ENCODE results near the gene RNF208. TPM values are rescaled to one million over a fixed set of nuclear protein-coding genes. Genes with fewer than 3 reads are reported as not detected.

RNF208 gene
- total and polyA plus RNA-seq, 9 of the 15 experiments (the other 6 are each of a cell fraction or from before 2014, with no cell fraction given): 0.15 to 6.9 (median 0.50) TPM; not detected in 2

GRCh38 chr9:137236238-137236935 lies 14.3 kb upstream of the RNF208 start (continued):
- TF ChIP-seq ZHX1 (conservative IDR thresholded peaks at IDR 0.05; ENCODE audit: low read length) (no peak; the same call in 1 of the 2 replicates), ZBTB33 (CRISPR knock-in tag; IDR thresholded peaks at IDR 0.05) (peak; percentile 85), FOXK2 (conservative IDR thresholded peaks at IDR 0.05 in 1 of 2, IDR thresholded peaks at IDR 0.05 in 1 of 2; ENCODE audit: low read depth in 2 of 2) (peak in 1 of 2 experiments; percentile 37; a peak in 2 of 4 replicates), PHB2 (IDR thresholded peaks at IDR 0.05; ENCODE audit: low read depth) (no peak), PKNOX1 (IDR thresholded peaks at IDR 0.05) (peak; percentile 74), NR2C2 (CRISPR knock-in tag; IDR thresholded peaks at IDR 0.05) (no peak), NR2C2 (tag; IDR thresholded peaks at IDR 0.05) (peak; percentile 24; the same call in 1 of the 2 replicates), SRF (CRISPR knock-in tag; IDR thresholded peaks at IDR 0.05) (0 out of 4 replicates have a peak, but pooled peaks of 1 of the 2 experiments have one; percentile 50), ZZZ3 (IDR thresholded peaks at IDR 0.05) (no peak), POU5F1 (IDR thresholded peaks at IDR 0.05; ENCODE audit: borderline replicate concordance, low read depth, low read length, partially characterized antibody) (peak; percentile 53), RBM22 (IDR thresholded peaks at IDR 0.05; ENCODE audit: low read depth, low read length, poor library complexity, severe bottlenecking) (peak; percentile 40), KDM1A (IDR thresholded peaks at IDR 0.05) (no peak), ELF4 (CRISPR knock-in tag; IDR thresholded peaks at IDR 0.05) (no peak), TAL1 (IDR thresholded peaks at IDR 0.05) (peak; percentile 76), SOX6 (IDR thresholded peaks at IDR 0.05) (peak; percentile 81), HDAC2 (IDR thresholded peaks at IDR 0.05) (0 out of 2 replicates have a peak, but pooled peaks have one; percentile 72), POLR2A (conservative IDR thresholded peaks at IDR 0.05) (no peak), KAT7 (CRISPR knock-in tag; IDR thresholded peaks at IDR 0.05; ENCODE audit: borderline replicate concordance) (0 out of 2 replicates have a peak, but pooled peaks have one; percentile 61), L3MBTL2 (IDR thresholded peaks at IDR 0.05) (peak; percentile 71), RAD51 (IDR thresholded peaks at IDR 0.05; ENCODE audit: borderline replicate concordance, low read depth) (peak; percentile 78), ID3 (CRISPR knock-in tag; IDR thresholded peaks at IDR 0.05) (no peak), ID3 (tag; IDR thresholded peaks at IDR 0.05) (peak; percentile 84), EWSR1 (IDR thresholded peaks at IDR 0.05; ENCODE audit: borderline replicate concordance, low read depth, partially characterized antibody) (no peak), TRIM24 (IDR thresholded peaks at IDR 0.05) (peak; percentile 53 to 62; a peak in 3 of 4 replicates)

Measured in K562 (cell line).